NCI-H187 treated with DMSO at 0.1 percent for 48 hours (cell line): ENCODE results near the gene DNAAF8.
A peak's percentile ranks its signal among the peaks of the same experiment; 100 is the strongest.

ENCODE experiments used
- DNase-seq: peaks from one replicate; lab custom pipeline; 2025; lab: John Stamatoyannopoulos, UW

Gene DNAAF8

DNA sequence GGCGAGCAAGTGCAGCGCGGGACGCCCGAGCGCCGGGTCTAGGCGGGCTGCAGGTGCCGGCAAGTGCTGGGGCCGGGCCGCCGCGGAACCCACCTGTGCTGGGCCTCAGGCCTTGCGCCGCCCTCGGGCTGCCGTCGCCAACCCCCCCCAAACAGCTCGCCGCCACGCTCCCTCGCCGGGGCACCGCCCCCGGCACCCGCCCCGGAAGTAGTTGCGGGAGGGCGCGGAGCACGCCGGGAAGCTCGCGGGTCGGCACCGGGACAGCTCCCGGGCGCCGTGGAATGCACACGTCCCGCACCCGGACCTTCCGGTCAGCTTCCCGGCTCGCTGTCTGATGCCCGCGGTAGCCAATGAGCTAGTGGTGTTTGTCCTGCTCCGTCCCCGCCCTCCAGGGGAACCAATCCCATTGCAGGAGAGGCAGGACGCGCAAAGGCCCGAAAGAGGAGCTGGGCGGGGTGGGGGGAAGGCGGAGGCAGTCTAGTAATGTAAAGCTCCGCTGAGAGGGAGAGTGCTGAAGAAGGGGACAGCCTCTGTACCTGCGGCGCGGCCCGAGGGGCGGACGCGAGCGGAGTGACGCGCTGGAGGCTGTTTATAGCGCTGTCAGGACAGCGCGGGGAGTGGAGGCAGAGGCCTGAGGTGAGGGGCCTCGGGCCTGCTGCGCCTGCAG, at the start of gene DNAAF8, which contains the start of gene ANKS3:
TSS of gene DNAAF8 (plus strand) at position 475 of the 667 bp plus-strand sequence. CDS start 1,978 bp downstream, outside the sequence.
TSS of gene ANKS3 (minus strand) at position 209 of the 667 bp plus-strand sequence. CDS start 4,122 bp downstream, outside the sequence.
- peak; percentile 22 for DNase-seq

DNA sequence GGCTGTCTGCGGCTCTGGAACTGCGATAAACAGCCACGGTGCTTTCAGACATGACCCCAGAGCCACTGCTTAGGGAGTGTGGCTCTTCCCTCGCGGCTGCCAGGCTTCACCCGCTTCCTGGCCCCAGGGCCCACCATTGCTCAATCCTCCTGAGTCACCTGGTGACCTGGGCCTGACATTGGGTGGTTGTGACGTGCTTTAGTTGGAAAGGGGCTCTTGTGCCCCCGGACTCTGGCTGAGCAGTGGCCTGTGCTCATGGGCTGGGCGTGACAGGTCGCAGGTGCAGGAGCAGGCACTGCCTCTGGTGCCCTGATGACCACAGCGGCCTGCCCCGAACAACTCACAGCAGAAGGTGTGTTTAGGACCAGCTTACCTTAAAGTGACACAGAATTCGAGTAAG, 49.6 kb upstream of the DNAAF8 start:
- no peak for DNase-seq

DNA sequence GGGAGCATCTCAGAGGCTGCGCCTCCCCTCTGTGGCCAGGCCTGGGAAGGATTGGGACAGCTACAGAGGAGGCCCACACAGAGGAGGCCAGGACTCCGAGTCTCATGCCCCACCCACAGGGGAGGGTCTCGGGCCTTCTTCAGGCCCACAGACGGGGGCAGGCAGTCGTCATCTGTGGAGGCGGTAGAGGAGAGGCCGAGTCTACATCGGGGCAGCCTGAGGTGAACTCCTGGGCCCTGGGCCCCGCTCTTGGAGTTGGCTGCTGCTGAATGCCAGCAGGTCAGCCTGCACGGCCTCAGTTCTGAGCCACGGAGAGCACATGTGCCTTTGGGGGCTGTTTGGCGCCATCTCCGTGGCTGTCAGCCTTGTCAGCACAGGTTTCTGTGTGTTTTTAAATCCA, 49.0 kb upstream of the DNAAF8 start:
- DNase-seq = no peak

DNA sequence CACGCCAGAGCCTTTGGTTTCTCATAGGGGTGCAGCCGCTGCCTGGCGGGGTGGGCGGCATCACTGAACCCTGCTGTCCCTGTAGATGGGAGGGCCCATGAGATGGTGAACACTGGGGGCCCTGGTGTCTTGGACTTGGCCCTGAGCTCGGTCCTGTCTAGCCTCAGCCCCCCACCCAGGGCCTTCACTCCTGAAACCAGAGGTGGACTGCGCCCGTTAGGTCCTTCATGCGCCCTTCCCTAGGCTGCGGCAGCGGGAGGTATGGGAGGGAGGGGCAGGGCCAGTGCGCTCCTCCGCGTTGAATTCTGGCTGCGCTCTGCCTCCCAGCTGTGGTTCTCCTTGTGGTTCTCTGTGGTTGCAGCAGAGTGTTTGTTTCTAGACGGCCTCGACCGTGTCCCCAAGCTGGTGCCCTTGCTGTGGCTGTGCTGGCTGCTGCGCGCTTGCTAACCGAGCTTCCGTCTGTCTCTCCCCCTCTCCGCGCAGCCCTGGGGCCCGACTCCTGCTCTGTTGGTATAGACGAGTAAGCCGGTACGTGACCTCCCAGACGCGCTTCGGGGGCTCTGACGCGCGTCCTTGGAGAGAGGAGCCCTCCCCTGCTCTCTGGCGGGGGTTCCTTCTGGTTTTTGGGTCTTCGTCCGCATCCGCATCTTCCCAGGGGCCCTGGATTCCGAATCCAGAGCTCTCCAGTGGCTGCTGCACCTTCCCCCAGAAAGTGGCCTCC, 48.4 kb upstream of the DNAAF8 start:
- DNase-seq = no peak

DNA sequence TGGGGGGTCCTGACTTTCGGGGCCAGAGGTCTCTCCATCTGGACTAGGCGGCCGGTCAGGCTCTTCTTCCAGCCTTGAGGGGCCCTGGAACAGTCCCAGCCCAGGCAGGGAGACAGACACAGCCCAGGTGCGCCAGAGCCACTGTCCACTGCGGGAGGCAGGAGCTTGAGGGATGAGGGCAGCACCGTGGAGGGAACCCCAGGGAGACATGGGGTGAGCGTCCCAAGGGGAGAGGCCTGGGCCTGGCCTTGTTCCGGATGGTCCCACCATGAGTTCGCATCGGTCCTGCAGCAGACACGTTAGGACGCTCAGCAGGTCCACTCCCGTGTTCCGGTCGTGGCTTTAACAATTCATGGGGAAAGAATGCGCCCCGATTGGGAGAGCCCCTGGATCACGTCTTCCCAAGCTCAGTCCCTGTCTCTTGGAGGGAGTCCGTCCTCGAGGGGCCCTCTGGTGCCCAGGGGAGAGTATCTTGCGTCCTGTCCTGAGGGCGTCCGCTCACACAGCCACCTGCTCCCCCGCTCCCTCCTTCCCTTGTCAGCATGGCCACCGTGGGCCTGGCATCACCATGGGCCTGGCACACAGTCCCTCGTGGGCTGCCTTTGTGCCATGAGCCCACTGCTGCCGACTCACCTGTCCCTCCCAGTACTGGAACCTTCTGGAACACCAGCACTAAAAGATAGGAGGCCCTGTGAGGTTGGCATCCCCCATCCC, 47.7 kb upstream of the DNAAF8 start:
- DNase-seq = no peak

DNA sequence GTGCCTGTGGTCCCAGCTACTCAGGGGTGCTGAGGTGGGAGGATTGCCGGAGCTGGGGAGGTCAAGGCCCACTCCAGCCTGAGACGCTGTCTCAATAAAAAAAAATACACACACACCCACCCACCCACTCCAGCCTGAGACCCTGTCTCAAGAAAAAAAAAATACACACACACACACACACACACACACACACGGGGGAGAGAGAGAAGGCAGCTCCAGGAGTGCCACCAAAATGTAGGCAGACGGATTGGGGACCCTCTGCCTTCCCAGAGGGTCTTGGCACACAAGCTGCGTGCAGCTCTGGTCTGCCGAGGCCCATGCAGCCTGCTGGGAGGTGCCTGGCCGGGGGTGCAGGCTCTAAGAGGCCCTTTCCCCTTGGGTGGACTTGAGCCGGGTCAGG, 46.9 kb upstream of the DNAAF8 start:
- no peak for DNase-seq

DNA sequence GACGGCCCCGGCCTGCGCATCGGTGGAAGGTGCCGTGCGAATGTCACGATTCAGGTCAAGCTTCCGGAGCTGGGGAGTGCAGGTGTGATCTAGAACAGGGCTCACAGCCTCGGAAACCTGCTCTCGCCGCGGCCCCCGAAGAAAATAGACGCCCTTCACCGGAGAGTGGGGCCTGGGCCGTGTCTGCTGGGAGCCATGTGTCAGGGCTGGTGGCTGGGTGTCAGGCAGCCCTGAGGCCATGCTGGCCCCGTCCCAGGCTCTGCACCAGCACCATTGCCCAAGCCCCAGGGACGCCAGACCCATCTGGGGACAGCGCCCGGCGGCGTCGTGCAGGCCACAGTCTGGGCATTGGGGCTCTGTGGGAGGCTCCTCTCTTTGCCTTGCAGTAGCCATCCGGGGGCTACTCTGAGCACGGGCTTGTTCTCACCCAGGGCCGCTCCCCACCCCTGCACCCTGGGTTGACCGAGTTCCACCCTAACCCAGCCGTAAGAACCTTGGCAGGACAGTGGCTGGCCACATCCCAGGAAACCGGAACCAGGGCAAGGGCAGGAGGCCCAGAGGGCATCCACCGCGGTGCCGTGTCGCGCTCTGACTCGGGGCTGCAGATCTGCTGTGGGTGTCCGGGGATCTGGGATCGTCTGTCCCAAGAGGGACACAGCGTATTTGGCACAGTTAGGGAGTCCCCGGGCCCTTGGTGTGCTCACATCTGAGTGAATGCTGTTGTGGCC, 46.2 kb upstream of the DNAAF8 start:
- DNase-seq = no peak

DNA sequence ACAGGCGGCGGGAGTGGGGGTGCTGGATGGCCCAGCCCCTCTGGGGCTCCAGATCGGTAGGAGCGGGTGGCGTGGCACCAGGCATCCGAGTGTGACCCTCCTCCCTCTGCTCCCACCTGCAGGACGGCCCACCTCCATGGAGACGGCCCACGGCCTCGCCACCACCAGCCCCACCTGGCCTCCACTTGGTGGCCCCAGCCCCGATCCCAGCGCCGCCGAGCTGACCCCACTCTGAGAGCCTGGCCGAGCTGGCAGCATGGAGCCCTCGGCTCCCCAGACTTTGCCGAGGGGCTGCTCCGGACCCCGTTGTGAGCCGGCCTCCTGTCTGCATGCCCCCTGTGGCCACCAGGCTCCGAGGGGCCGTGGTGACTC, 45.7 kb upstream of the DNAAF8 start:
- DNase-seq = no peak

DNA sequence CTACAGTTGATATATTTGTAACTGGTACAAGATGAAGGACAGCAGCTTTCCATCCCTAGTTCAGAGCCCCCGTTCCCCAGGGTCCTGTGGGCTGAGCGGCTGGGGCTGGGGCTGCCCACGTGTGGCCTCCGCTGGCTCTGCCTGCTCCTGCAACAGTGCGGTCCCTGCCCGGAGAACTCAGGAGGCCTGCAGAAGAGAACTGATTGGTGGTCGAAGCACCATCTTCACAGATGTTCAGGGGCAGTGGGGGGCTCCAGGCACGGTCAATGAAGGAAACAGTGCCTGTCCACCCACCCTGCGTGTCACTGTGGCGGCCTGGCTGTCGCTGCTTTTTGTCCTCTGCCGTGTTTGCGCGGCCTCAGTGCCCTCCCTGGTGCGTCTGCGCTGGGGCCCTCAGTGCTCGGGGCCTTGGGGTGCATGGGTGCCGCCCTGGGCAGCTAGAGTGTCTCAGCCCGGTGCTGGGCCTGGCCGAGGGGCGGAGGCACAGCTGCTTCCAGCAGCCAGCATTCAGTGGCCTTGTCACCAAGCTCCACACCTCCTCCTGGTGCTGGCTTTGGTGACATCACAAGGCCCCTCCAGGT, 45.2 kb upstream of the DNAAF8 start:
- DNase-seq = no peak

DNA sequence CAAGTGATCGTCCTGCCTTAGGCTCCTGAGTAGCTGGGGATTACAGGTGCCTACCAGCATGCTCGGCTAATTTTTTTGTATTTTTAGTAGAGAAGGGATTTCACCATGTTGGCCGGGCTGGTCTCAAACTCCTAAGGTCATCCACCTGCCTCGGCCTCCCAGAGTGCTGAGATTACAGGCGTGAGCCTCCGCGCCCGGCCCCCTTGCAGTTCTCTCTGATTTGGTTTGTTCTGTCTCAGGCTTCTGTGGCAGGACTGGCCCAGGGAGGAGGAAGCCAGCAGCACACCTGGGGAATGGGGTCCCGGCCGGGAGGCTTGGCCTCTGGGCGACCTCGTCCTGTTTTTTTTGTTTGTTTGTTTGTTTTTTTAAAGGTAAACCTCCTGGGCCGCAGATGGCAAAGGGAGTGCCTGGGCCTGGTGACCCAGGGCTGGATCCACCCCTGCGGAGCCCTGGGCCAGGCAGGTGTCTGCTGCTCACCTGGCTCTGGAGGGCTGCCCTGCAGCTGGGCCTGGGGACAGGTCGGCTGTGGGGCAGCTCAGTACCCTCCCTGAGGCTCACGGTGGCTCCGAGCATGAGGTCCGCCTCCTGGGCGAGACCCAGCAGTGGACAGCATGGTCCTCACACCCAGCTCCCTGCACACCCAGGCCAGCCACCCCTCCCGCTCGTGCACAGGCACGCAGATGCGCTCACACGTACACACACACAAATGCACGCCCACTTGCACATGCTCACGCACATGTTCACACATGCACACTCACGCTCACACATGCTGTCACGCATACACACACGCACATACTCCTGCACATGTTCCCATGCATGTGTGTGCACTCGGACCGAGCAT, 44.3 kb upstream of the DNAAF8 start:
- DNase-seq = no peak

DNA sequence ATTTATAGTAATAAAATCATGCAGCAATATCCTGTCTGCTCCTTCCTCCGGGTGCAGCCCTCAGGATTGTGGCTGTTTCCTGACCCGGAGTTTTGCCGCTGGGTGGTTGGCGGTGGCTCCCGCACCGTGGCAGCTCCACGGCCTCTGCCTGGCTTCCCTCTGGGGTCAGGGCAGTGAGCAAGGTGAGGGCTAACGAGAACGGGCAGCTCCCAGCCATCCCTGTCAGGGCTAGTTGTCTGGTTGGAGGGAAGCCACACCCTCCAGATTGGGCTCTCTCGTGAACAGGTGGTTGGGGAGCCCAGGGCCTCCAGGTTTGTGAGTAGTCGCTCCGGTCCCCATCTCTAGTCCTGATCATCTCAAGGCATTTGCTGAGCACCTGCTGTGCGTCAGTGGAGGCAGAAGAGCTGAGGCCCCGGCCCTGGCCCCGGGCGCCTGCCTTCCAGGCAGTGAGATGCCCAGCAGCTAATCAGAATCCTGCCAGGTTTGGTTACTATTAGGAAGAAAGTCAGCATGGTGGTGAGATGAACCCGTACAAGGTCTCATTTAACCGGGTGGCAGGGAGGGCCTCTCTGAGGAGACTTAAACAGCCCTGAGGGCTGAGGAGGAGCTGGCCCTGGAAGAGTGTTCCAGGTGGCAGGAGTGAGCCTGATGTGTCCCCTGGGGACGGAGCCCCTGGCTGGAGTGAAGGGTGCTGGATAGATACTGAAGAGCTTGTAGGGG, 43.2 kb upstream of the DNAAF8 start:
- no peak for DNase-seq

DNA sequence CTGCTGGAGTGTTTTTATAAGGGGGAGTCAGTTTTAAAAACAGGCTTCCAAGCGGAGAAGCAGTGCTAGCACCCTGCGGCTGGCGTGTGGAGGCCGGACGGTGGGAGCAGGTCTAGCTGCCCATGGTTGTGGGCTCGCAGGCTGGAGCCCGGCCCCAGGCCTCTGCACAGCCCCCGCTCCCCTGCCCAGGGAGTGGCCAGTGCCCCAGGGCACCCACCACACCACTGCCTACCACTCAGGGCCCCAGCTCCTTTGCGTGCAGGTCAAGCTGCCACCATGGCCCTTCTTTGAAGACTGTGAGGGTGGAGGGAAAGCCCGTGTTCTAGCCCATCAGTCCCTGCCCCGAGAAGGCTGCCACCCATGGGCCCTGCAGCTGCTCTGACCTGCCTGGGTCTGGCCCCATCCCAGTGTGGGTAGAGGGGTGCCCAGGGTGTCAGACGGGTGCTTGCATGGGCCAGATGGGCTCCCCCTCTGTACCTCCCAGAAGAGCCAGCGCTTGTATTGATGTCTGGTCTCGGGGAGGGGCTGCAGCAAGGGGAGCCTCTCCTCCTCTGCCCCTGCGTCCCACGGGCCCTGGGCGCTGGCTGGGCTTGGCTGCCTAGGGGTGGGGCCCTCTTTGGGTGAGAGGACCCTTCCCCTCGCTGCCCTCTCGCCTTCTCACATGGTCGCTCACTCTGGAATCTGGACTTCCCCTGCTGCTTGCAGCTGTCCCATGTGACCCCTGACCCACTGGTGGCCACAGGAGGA, 42.5 kb upstream of the DNAAF8 start:
- no peak for DNase-seq

DNA sequence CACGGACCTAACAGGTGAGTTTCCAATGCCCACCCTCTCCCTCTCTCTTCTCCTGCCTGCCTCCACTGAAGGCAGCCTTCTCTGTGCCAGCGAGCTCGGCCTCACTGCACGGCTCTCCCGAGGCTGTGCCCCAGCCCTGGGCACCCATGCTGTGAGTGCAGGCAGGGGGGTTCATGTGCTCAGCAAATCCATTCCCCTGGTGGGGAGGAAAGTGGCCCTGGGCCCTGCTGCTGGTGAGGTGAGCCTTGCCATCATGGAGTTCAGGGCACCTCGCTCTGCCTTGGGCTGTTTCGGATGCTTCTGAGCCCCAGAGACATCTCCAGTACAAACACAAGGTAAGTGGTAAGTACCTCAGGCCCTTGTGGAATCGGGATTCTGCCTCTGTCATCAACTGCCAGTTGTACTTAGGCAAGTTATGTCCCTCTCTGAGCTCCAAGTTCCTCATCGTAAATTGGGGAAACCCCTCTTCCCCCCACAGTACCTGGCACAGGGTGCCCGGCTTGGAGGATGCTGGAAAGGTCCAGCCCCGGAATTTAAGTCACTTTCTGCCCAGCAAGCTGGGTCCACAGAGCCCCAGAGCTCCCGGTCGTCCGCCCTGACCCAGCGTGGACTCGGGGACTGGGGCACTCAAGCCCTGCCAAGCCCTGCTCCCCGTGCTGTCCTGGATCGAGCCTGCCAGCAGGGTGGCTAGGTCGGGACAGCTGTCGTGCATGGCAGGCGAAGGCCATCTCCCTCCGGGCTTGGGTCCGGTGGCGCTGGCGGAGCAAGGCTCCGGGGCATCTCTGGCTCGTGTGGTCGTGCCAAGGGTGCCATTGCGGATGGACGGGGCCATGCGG, 41.7 kb upstream of the DNAAF8 start:
- no peak for DNase-seq

DNA sequence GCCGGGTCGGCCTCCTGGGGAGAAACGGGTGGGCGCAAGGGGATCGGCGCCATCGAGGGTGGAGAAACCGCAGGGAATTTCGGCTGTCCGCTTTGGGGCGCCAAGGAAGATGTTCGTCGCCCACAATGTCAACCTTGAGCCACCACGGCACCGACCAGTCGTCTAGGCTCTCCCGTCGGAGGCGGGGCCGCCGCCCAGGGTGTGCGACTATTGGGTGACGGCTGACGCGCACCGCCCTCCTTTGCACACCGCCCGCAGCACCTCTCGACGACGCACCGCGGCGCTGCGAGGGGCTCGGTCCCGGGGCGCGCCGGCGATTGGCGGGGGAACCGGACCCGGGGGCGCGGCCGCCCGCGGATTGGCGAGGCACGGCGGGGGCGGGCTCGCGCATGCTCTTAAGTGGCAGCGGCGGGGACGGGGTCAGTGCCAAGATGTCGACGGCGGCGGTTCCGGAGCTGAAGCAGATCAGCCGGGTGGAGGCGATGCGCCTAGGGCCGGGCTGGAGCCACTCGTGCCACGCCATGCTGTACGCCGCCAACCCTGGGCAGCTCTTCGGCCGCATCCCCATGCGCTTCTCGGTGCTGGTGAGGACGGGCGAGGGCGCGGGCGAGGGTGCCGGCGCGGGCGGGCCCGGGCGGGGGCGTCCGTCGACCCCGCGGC, 40.9 kb upstream of the DNAAF8 start, which contains the start of gene NUDT16L1:
TSS of gene NUDT16L1 (plus strand) at position 267 of the 660 bp plus-strand sequence. CDS start at position 432, 165 bp downstream.
- peak; percentile 16 for DNase-seq

DNA sequence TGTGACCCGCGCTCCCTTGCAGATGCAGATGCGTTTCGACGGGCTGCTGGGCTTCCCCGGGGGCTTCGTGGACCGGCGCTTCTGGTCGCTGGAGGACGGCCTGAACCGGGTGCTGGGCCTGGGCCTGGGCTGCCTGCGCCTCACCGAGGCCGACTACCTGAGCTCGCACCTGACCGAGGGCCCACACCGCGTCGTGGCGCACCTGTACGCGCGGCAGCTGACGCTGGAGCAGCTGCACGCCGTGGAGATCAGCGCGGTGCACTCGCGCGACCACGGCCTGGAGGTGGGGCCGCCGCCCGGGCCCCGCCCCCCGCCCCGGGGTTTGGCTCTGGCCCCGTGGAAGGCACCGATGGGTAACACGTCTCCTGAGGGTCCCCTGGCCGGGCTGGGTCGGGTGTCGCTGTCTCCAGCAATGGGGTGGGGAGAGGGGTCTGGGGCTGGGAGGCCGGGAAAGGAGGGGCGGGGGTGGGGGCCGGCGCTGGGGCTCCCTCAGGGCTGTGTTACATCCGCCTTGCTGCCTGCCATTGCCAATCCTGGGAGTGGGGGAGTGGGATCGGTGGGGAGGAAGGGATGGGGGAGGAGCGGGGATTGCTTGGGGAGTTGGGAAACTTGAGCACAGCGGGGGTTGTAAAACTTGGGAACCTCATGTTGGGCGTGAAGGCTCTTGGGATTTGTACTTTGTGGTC, 40.2 kb upstream of the DNAAF8 start:
- DNase-seq = no peak

DNA sequence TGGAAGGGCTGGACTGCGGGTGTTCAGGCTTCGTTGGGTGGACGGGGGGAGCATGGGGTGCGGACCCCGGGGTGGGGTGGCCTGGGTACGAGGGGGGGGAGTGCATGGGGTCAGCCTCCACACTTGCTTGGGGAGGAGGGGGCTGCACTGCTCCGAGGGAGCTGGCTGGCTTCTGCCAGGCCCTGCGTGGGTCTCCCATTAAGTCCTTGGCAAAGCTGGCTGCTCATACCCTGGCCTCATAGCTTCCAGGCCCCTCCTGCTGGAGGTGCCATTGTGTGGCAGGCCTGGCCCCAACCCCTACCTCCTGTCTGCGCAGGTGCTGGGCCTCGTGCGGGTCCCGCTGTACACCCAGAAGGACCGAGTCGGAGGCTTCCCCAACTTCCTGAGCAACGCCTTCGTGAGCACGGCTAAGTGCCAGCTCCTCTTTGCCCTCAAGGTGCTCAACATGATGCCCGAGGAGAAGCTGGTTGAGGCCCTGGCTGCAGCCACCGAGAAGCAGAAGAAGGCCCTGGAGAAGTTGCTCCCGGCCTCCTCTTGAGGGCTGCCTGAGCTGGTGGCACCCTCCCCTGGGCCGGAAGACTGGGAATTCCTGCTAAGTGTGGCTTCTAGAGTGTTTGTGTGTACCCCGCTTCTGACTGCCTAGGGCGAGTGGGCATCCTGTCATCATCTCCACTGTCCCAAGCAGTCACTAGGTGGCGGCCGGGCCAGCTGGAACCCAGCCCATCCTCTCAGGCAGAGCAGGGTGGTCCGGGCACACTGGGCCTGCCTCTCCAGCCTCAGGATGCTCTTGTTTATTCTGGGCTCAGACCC, 39.5 kb upstream of the DNAAF8 start:
- DNase-seq = no peak
